B cell (primary cell): ENCODE data around the gene SLC4A3.

ENCODE experiments used
- CTCF ChIP-seq: fragments of 200-600 bp; IDR thresholded peaks from one replicate; pipeline ENCODE4 v1.8.0; 2022; ENCODE audit warnings: antibody characterized with exemption, mild to moderate bottlenecking
- EZH2 ChIP-seq: IDR thresholded peaks from 2 replicates; pipeline ENCODE4 v1.6.1; 2012; ENCODE audit warnings: borderline replicate concordance, low read depth, mild to moderate bottlenecking, moderate library complexity, low read length; ENCODE audit not compliant: insufficient read depth, poor library complexity, severe bottlenecking

- no peak for TF ChIP-seq CTCF
- TF ChIP-seq EZH2, result no peak
Measured at GRCh38 chr2:219680958-219681693, 53.7 kb downstream of the SLC4A3 start.
